GM21447 (cell line): ENCODE data around the gene FBXO31.

Experiments used
- ATAC-seq: cut with Tn5 transposase; IDR thresholded peaks from one replicate; pipeline ENCODE4 v1.9.1; 2021; ENCODE audit not compliant: unreplicated experiment

Gene FBXO31

GRCh38 chr16:87288753-87289362 is 94.7 kb downstream of the FBXO31 start:
- no peak for ATAC-seq

GRCh38 chr16:87286839-87287626 is 96.5 kb downstream of the FBXO31 start:
- ATAC-seq: no peak

GRCh38 chr16:87284183-87284582 is 99.4 kb downstream of the FBXO31 start:
- ATAC-seq: no peak

GRCh38 chr16:87279094-87279658 is 104.4 kb downstream of the FBXO31 start:
- ATAC-seq: no peak

GRCh38 chr16:87278191-87279093 is 105.1 kb downstream of the FBXO31 start:
- no peak for ATAC-seq
